ENCODE data around the gene AKIP1.
"Not testable (repeated sequence)": the region's sequence is repeated elsewhere in the genome, so short reads cannot be mapped to it uniquely, and the experiment has no call there.

The AKIP1 gene, protein sequence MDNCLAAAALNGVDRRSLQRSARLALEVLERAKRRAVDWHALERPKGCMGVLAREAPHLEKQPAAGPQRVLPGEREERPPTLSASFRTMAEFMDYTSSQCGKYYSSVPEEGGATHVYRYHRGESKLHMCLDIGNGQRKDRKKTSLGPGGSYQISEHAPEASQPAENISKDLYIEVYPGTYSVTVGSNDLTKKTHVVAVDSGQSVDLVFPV

DNA sequence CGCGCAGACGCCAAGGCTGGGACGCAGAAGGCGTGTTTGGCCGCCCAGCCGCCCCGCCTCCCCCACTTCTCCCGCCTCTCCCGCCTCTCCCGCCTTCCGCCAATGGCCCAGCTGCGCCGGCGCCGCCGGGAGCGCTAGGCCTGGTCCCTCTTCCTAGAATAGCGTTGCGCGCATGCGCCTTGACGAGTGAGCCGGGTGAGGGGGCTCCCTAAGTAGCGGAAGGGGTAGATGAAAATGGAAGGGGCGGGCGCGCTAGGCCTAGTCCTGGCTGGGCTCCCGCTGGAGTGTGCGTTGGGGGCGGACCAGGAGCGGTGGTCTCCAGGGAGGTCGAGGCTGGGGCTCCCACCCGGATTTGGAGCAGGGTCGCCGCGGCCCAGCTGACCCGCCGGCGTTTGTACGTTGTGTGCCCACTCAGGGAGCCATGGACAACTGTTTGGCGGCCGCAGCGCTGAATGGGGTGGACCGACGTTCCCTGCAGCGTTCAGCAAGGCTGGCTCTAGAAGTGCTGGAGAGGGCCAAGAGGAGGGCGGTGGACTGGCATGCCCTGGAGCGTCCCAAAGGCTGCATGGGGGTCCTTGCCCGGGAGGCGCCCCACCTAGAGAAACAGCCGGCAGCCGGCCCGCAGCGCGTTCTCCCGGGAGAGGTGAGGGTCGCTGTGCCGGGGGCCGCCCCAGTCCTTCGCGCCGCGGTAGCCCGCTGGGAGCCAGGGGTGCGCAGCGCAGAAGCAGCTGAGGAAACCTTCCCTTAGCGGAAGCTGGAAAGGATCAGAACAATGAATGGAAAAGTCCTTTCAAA, at the start of gene AKIP1:
Gene AKIP1 (plus strand): TSS at position 161 of the 795 bp plus-strand sequence. CDS start 261 bp downstream, at position 422.
- peak; percentile 95 for DNase-seq

DNA sequence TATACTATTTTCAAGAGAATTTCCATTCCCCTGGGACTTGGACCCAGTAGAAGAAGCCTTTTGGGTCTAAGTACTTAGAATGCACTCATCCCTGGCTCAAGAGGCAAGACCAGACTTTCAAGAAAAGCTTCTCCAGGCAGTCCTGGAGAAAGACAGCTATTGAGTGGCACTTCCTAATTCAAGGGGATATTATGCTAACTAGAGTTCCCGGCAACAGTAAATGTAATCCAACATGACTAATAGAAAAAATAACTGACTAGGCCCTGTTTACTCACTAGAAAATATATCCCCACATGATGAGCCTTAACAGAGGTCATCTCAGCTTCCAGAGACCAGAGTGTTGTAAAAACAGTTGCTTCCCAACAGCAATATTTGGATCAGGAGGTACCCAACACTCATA, 47.2 kb upstream of the AKIP1 start:
- DNase-seq = no peak

DNA sequence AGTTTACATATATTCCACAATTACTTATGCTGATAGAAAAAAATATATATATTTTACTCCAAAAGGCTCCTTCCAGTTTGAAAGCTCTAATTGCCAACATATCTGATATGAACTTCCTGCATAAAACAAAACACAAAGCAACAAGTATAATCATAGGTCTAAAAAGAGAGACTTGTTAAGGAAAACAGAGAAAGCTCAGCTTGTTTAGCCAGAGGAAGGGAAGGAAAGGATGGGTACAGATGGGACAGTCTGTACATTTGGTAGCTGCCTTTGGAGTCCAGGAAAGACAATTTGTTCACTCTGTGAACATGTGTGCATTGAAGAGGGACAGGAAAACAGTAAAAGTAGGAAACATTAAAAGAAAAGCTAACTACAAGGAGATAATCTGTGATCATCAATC, 45.7 kb upstream of the AKIP1 start:
- DNase-seq = no peak

DNA sequence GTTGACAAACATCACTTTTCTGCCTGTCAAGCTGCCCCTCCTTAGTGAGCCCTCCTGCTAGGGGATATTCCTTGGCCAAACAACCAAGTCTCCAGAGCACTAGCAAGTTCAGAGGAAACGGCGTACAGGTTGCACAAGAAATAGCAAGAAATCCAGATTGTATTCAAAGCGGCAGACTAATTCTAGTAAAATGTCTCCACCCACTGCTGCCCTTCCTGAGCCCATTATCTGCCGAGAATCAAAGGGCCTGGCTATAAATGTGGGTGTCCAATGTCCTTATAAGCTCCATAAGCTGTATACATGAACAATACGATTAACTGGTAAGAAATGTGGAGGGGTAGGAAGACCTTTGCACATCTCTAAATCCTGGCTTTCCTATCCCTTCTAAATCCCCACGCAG, 44.0 kb upstream of the AKIP1 start:
- no peak for DNase-seq

DNA sequence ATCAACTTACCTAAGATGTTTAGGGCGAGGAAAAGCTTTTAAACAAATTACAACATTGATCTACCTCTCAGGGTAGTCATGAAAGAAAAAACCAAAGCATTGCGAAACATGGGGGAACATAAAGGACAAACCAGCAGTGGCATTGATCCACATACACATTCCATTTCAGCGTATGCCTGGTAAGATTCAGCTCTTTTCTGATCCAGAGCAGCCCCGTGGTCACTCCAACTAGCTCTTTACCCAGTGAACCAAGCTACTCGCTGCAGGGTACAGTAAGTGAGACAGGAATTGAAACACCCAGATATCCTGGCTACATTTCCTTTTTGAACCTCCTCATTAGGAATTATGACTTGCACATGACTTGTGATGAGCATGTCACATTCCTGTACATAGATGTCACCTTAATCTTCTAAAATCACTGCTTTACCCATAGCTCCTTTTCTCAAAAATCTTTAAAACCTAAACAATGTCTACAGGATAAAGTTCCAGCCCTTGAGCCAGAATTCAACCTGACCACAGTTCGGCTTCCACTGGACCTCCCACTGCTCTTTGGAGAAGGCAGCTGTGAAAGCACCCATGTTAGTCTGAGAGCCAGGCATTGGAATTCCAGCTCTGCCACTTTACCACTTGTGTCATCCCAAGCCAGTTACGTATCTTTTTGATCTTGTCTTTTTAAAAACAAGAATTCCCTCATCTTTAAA, 42.9 kb upstream of the AKIP1 start:
- no peak for DNase-seq

DNA sequence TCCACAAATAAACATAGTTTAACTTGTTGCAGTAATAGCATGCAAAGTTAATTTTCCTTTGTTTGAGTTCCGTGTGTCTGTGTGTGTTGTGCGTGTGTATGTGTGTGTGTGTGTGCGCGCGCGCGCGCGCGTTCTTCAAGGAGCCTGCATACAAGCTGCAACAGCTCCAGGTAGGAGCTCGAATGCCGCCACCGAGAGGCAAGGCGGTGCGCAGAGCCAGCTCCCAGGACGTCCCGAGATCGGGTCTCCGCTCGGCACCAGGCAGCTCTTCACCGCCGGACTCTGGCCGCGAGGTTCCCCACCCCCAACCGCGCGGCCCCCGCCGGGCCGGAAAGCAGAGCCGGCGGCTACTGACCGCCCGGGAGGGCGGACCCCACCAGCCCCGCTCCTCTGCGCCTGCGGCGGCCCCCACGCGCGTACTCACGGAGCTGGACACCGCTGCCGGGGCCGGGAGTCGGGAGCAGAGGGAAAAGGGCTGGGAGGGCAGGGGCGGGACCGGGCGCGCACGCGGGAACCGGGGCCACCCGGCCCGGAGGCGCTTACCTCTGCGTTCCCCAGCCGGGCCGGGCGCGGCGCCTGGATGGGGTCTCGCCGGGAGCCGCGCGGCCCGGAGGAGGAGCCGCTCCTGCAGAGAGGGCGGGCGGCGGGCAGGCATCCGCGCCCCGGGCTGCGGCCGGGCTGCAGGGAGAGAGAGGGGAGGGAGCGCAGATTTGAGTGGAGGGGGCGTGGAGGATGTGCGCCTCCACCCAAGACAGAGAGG, 40.4 kb upstream of the AKIP1 start:
- no peak for DNase-seq

DNA sequence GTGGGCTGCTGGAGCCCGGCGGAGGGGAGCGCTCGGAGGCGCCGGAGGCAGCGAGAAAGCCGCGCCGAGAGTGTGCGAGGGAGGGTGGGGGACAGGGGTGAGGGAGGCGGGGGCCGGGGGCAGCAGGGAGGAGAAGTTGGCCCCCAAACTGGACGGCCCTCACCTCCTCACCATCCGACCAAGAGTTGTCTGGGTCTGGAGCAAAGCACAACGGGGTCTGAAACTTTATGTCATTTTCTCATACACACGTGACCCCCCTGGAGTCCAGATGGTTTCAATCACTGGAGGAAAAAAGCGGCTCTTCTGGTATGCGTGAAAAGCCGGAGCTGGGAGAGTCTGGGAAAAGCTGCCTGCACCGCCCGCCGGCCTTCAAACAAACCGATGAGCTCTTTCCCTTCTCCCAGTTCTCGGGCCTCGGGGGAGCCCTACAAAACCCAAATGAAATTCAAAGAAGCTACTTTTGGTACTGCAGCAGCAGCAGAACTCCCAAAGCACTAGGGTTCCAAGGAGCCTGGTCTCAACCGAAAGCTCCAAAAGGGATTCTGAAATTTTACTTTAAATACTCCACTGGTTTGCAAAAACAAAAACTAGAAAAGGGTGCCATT, 39.7 kb upstream of the AKIP1 start:
- DNase-seq = no peak

DNA sequence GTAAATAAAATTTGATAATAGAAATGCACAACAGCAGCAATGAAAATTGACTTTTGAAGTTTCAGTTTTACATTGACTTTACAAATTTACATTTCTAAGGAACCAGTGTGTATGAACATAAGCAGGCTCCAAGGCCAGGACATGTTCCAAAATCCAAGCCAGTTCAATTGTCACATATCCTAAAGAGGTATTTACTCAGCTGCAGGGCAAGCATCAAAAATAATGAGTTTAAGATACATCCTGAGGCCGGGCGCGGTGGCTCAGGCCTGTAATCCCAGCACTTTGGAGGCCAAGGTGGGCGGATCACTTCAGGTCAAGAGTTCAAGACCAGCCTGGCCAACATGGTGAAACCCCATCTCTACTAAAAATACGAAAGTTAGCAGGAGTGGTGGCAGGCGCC, 39.0 kb upstream of the AKIP1 start:
- no peak for DNase-seq

DNA sequence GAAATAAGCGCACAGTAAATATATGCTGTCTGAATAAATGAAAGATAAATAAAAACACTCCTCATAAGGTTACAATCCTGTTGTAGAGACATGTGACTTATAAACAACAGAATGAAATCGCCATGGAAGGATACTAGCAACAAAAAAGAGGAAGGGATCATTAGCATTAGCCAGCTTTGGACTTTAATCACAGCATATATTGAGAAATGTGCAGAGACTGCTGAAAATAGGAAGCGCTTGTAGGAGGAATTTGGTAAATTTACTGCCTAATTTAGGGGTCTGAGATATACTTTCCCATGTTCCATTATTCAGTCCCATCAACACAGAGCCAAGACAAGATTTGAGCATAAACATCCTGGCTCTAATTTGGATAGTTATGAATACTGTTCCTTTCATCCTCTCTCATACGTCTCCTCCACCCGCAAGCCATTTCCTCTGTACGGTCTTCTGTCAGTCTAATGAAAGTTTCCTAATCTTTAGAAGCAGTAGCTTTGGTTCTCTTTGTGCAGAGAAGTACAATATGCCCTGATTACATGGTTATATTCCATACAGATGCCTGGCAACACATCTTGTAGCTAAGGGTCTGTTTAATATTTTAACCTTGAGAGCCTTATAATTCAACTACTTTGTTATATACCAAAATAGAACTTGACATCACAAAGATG, 37.1 kb upstream of the AKIP1 start:
- no peak for DNase-seq

DNA sequence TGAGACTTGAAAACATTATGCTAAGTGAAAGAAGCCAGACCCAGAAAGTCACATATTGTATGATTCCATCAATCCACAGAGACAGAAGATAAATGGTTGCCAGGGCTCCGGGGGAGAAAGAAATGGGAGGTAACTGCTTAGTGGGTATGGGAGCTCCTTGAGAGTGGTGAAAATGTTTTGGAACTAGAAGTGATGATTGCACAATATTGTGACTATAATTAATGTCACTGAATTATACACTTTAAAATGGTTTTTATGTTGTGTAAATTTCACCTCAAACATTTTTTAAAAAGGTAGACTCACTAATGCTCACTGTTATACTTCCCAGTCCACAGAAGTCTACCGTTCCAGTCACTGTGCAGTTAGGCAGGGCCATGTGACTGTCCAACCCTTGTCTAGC, 32.2 kb upstream of the AKIP1 start:
- DNase-seq = no peak

DNA sequence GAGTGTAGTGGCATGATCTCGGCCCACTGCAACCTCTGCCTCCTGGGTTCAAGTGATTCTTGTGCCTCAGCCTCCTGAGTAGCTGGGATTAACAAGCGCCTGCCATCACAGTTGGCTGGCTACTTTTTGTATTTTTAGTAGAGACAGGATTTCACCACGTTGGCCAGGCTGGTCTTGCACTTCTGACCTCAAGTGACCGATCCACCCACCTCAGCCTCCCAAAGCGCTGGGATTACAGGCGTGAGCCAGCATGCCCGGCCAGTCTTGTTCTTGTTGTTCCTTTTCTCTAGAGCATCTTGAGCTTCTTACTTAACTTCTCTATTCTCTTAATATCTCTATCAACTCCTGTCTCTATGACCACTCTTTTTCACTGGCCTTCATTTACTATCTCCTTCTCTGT, 29.4 kb upstream of the AKIP1 start:
- not testable (repeated sequence) for DNase-seq

DNA sequence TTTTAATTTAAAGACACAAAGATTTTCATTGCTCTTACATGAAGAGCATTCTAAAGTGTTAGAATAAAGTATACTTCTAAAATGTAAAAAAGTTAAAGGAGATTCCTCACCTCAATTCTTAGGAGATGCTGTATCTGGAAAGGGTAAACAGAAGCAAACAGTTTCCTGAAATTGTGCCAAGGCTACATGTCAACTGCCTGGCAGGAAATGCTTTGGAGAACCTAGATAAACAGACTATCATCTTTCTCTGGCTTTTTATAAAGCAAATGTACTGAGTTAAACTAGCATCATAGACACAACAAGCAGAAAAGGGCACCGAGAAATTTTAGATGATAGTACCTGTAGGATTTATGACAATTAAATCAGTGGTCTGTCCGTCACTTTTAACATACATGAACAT, 24.7 kb upstream of the AKIP1 start:
- no peak for DNase-seq

DNA sequence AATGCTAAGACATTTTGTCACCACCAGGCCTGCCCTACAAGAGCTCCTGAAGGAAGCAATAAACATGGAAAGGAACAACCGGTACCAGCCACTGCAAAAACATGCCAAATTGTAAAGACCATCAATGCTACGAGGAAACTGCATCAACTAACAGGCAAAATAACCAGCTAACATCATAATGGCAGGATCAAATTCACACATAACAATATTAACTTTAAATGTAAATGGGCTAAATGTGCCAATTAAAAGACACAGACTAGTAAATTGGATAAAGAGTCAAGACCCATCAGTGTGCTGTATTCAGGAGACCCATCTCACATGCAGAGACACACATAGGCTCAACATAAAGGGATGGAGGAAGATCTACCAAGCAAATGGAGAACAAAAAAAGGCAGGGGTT, 19.8 kb upstream of the AKIP1 start:
- not testable (repeated sequence) for DNase-seq

DNA sequence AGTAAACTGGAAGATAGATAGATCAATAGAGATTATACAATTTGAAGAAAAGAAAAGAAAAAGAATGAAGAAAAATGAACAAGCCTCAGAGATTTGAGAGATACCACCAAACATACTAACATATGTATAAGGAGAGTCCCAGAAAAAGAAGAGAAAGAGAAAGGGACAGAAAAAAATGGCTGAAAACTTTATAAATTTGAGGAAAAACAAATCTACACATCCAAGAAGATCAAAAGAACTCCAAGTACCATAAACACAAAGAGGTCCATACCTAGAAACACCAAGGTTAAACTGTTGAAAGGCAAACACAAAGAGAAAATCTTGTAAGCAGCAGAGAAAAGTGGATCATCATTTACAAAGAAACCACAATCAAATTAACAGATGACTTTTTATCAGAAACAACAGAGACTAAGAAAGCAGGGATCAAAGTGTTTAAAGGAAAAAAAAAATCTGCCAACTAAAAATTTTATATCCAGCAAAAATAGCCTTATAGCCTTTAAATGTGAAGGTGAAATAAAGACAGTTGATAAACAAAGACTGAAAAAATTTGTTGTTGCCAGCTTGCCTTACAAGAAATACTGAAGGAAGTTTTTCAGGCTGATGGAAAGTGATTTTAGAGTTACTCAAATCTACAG, 11.8 kb upstream of the AKIP1 start:
- DNase-seq = no peak

DNA sequence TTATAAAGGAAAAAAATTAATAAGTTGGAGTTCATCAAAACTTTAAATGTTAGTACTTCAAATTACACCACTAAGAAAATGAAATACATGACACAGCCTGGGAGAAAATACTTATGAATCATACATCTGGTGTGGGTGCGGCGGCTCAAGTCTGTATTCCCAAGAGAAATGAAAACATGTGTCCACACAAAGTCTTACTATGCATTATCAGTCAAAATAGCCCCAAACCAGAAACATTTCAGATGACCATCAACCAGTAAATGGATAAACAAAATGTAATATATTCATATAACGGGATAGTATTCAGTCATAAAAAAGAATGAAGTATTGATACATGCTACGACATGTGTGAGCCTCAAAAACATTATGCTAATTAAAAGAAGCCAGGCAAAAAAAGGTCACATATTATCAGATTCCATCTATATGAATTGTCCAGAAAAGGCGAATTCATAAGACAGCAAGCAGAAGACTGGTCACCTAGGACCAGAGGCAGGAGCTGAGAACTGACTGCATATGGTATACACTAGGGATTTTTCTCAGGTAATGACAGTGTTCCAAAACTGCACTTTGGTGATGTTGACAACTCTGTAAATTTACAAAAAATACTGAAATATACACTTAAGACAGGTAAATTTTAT, 5.3 kb upstream of the AKIP1 start:
- DNase-seq = no peak

DNA sequence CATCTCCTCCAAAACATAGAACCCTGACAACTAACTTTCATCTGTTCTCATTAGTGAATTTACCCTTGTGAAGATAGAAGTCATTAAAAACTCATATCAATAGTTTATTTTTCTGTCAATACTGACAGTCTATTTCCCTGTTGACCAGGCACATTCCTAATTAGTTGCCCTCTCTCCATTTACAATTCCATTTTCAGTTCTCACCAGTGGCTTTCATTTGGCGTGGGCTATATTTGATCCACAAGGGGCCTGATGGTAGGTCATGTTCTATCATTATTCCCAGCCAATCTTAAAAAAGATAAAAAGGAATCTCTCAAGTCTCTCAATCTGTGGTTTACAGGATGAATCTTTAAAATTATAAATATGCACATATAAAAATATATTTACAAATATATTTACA, 3.9 kb upstream of the AKIP1 start:
- no peak for DNase-seq

DNA sequence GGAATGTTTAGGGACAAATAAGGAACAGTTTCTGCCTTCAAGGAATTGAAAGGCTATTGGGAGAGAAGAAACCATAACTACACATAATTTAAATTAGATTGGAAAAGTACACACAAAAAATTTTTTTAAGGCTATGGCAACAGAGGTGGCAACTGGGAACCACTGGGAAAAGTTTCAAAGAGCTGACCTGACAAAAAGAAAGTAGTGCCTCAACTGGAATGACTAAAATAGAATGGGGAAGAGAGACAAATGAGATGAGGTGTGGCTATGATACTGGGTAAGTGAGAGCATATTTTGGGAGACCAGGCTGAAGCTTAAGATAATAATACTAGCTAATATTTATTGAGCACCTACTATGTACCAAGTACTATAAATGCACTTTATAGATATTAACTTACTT, 2.9 kb upstream of the AKIP1 start:
- no peak for DNase-seq

DNA sequence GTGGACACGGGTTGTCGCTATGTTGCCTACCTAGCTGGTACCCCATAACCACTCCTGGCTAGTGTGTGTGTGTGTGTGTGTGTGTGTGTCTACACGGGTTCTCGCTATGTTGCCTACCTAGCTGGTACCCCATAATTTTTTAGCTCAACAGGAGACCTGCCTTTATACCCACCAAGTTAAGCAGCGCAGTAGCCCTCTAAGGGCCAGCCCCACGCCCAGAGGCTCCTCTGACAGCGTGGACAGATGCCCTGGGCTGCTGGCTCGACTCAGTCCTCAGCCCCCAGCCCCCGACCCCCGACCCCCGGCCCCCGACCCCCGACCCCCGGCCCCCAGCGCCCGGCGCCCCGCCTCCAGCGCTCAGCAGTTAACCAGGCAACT, 351 bp upstream of the AKIP1 start:
- DNase-seq = no peak

DNA sequence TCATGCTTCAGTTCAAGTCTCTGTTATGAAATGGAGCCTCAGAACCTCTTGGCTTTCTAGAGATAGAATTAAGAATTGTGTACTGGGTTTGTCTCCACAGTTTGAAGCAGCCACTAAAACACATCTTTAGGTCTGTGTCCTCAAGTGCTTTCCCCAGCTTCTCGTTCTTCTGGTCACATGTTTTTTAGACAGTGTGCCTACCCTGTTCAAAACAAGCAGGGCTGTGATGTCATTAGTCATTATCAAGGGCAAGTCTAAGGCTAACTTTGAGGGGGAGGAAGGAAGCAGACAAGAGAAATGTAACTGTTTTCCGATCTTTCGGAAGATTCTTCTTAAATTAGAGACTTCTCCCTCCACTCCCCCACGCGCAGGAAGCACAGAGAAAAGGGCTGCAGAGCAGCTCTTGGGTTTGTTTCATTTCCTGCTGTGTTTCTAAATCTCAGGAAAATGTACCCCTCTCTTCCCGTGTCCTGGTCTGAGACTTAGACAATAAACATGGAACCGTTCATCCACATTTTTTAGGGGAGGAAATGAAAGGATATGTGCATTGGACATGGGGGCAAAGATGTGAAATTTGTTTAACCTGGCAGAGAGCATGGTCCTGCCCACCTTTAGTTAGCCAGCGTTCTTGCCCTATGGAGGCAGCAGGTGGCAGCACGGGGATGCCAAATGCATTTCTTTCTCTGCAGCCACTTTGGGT, 3.1 kb downstream of the AKIP1 start:
- DNase-seq = no peak

DNA sequence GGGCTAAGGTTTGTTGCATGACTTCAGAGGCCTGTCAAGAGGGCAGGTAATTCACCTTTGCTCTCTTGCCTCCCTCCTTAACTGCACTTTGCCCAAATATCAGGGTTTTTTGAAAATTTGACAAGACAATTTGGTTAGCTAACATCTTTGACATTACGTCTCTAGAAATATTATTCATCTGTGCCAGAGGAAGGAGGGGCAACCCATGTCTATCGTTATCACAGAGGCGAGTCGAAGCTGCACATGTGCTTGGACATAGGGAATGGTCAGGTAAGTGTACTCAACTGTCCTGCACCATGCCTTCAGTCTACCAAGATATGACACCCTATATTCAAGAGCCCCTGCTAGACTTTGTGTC, 3.7 kb downstream of the AKIP1 start:
- DNase-seq = no peak

Data from NCI-H774 (cell line).